Measurements from ENCODE around the gene PMF1. TPM values are rescaled to one million over a fixed set of nuclear protein-coding genes. Genes with fewer than 3 reads are reported as not detected.

PMF1 gene
- total and polyA plus RNA-seq, 2 donors (not counting 3 experiments of a cell fraction or from before 2014, with no cell fraction given), result 58.4 to 134 TPM

DNA sequence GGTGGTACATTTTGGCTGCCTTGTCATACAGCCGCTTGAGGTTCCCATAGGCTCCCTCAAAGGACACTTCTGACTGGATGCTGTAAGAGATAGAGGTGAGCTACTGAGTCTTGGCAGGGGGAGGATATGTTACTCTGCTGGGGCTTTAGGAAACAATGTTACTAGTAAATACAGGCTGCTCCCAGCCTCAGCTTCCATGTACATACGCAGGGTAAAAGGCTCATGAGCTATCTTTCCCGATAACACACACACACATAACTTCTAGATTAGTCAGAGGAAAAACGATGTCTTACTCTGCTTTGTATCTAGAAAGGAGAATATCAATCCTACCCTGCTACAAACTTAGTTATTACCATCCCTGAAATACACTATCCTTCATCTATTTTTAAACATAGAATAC, 55.5 kb downstream of the PMF1 start:
- TF ChIP-seq JUN (IDR thresholded peaks at IDR 0.05; ENCODE audit: borderline replicate concordance, insufficient read depth, insufficient read length, low read depth) (no peak), POLR2AphosphoS5 (IDR thresholded peaks at IDR 0.05; ENCODE audit: insufficient read depth, low read depth, low read length) (no peak), FOS (IDR thresholded peaks at IDR 0.05; ENCODE audit: borderline replicate concordance, insufficient read depth, low read length) (no peak)
- TF ChIP-seq, protein P1, sequence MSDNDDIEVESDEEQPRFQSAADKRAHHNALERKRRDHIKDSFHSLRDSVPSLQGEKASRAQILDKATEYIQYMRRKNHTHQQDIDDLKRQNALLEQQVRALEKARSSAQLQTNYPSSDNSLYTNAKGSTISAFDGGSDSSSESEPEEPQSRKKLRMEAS (IDR thresholded peaks at IDR 0.05; ENCODE audit: insufficient read depth, insufficient read length), result no peak
- no peak overlapping the region for H3K27ac ChIP-seq (ENCODE audit: insufficient read depth, low read depth, low read length)
- FAIRE-seq (no peak), DNase-seq (ENCODE audit: low read depth, low spot score) (no peak)
- POLR2A ChIA-PET, result interaction anchor here (0.6 kb wide), 1 partner anchor 10 kb away, joined by 3 read pairs; no protein-coding TSS in a partner anchor
- CTCF ChIA-PET, result interaction anchor here (0.8 to 2.2 kb wide), 3 partner anchors 8 to 20 kb away, joined by 3 to 5 read pairs (median 3); no protein-coding TSS in a partner anchor
- dilution Hi-C loops (cut with MboI; ENCODE audit: extremely low pct_ligation_motif_present, low sequenced_read_pairs), result no loop called here
- H3K9ac ChIP-seq (replicated peaks; ENCODE audit: extremely low read depth, insufficient read depth, low read length), result no peak overlapping the region
- peaks cover 24 to 59% of the 10 kb centered on the region in 2 experiments for H3K36me3 ChIP-seq (ENCODE audit: control insufficient read depth in 2 of 2, extremely low read depth in 1 of 2, insufficient read depth in 2 of 2, low read length in 2 of 2)
- no peaks in the 10 kb centered on the region for H3K4me1 ChIP-seq (ENCODE audit: control insufficient read depth, extremely low read depth, insufficient read depth, low read length)
- intact Hi-C loops (cut with micrococcal nuclease), result no loop called here
- H3K79me2 ChIP-seq (ENCODE audit: control insufficient read depth, insufficient read depth, low read length), result no peaks in the 10 kb centered on the region
- no peaks in the 10 kb centered on the region for H4K20me1 ChIP-seq (replicated peaks; ENCODE audit: control insufficient read depth, extremely low read depth, insufficient read depth, low read length)
- no peaks in the 10 kb centered on the region for H3K9me3 ChIP-seq (replicated peaks; ENCODE audit: control insufficient read depth, insufficient read depth, low read length)
- no peaks in the 10 kb centered on the region for H3K27me3 ChIP-seq (ENCODE audit: control insufficient read depth in 2 of 2, insufficient read depth in 2 of 2, low read length in 2 of 2)
- no peak overlapping the region for H3K4me3 ChIP-seq (replicated peaks in 1 of 3; ENCODE audit: insufficient read depth in 1 of 3, low read depth in 1 of 3, low read length in 3 of 3)
- no peaks in the 10 kb centered on the region for H3K9me1 ChIP-seq (replicated peaks; ENCODE audit: control insufficient read depth, extremely low read depth, insufficient read depth, low read length)
- no TSS peak for BruUV-seq (replicated peaks)
- H2AFZ ChIP-seq (ENCODE audit: low read depth, low read length), result no peak overlapping the region
- H3K4me2 ChIP-seq (ENCODE audit: insufficient read depth, low read length), result no peak overlapping the region

DNA sequence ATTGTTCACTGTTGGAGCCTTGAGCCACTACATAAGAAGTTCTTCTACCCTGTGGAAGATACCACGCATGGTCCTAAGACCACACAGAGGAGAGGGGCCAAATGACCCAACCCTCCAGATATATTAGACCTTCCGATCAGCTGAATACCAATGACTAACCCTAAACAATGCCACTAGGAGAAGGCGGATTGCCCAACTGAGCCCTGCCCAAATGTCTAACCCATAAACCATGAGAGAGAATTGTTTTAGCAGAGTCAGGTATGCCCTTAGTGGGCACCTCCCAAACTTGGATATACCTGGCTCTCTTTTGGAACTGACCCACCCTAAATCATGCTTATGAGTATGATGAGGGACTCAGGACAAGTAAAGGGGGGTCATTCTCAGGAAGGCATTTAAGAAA, 57.5 kb downstream of the PMF1 start:
- H3K36me3 ChIP-seq (ENCODE audit: control insufficient read depth in 2 of 2, extremely low read depth in 1 of 2, insufficient read depth in 2 of 2, low read length in 2 of 2), result peaks cover 22 to 62% of the 10 kb centered on the region in 2 experiments
- POLR2A ChIA-PET, result no interaction called here
- CTCF ChIA-PET, result no interaction called here

More for the DNA sequence above, 57.5 kb downstream of the PMF1 start:
- no peak for FAIRE-seq
- intact Hi-C loops (cut with micrococcal nuclease) (no loop called here), dilution Hi-C loops (cut with MboI; ENCODE audit: extremely low pct_ligation_motif_present, low sequenced_read_pairs) (no loop called here)
- no TSS peak for BruUV-seq (replicated peaks)
- H3K9ac ChIP-seq (replicated peaks; ENCODE audit: extremely low read depth, insufficient read depth, low read length), result no peak overlapping the region
- TF ChIP-seq GATA2 (IDR thresholded peaks at IDR 0.05; ENCODE audit: insufficient read depth, insufficient read length, low read depth, low read length) (no peak), MYC (IDR thresholded peaks at IDR 0.05; ENCODE audit: low read depth, low read length) (no peak), POLR2A (IDR thresholded peaks at IDR 0.05; ENCODE audit: low read depth, low read length) (no peak), FOS (IDR thresholded peaks at IDR 0.05; ENCODE audit: borderline replicate concordance, insufficient read depth, low read length) (no peak), EZH2 (IDR thresholded peaks at IDR 0.05; ENCODE audit: borderline replicate concordance, low read depth, low read length, severe bottlenecking) (no peak), POLR2AphosphoS5 (IDR thresholded peaks at IDR 0.05; ENCODE audit: insufficient read depth, low read depth, low read length) (no peak), JUN (IDR thresholded peaks at IDR 0.05; ENCODE audit: borderline replicate concordance, insufficient read depth, insufficient read length, low read depth) (no peak)
- TF ChIP-seq, protein P1 (IDR thresholded peaks at IDR 0.05; ENCODE audit: insufficient read depth, insufficient read length), result no peak
- TF ChIP-seq, protein P2, sequence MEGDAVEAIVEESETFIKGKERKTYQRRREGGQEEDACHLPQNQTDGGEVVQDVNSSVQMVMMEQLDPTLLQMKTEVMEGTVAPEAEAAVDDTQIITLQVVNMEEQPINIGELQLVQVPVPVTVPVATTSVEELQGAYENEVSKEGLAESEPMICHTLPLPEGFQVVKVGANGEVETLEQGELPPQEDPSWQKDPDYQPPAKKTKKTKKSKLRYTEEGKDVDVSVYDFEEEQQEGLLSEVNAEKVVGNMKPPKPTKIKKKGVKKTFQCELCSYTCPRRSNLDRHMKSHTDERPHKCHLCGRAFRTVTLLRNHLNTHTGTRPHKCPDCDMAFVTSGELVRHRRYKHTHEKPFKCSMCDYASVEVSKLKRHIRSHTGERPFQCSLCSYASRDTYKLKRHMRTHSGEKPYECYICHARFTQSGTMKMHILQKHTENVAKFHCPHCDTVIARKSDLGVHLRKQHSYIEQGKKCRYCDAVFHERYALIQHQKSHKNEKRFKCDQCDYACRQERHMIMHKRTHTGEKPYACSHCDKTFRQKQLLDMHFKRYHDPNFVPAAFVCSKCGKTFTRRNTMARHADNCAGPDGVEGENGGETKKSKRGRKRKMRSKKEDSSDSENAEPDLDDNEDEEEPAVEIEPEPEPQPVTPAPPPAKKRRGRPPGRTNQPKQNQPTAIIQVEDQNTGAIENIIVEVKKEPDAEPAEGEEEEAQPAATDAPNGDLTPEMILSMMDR (IDR thresholded peaks at IDR 0.05; ENCODE audit: extremely low read depth in 1 of 2, insufficient read depth in 1 of 2, low read depth in 1 of 2, low read length in 2 of 2), result no peak
- no peak overlapping the region for H3K4me3 ChIP-seq (replicated peaks in 1 of 3; ENCODE audit: insufficient read depth in 1 of 3, low read depth in 1 of 3, low read length in 3 of 3)
- no peaks in the 10 kb centered on the region for H3K9me1 ChIP-seq (replicated peaks; ENCODE audit: control insufficient read depth, extremely low read depth, insufficient read depth, low read length)
- no peak overlapping the region for H3K4me2 ChIP-seq (ENCODE audit: insufficient read depth, low read length)
- H2AFZ ChIP-seq (ENCODE audit: low read depth, low read length), result no peak overlapping the region
- no peaks in the 10 kb centered on the region for H3K79me2 ChIP-seq (ENCODE audit: control insufficient read depth, insufficient read depth, low read length)
- no peaks in the 10 kb centered on the region for H3K9me3 ChIP-seq (replicated peaks; ENCODE audit: control insufficient read depth, insufficient read depth, low read length)
- no peak overlapping the region for H3K27ac ChIP-seq (ENCODE audit: insufficient read depth, low read depth, low read length)
- H3K4me1 ChIP-seq (ENCODE audit: control insufficient read depth, extremely low read depth, insufficient read depth, low read length), result no peaks in the 10 kb centered on the region
- no peak for DNase-seq (ENCODE audit: low read depth, low spot score)
- H4K20me1 ChIP-seq (replicated peaks; ENCODE audit: control insufficient read depth, extremely low read depth, insufficient read depth, low read length), result no peaks in the 10 kb centered on the region
- no peaks in the 10 kb centered on the region for H3K27me3 ChIP-seq (ENCODE audit: control insufficient read depth in 2 of 2, insufficient read depth in 2 of 2, low read length in 2 of 2)

Data from endothelial cell of umbilical vein (primary cell).